DOHH2 (cell line): Measurements from ENCODE around the gene CLCN4.

Experiments used
- H3F3A ChIP-seq: fragments of 200-600 bp; sonication (generic), shearing (Covaris generic); 2 replicates; pipeline ENCODE4 v1.6.0; 2016; ENCODE audit warnings: antibody characterized with exemption, mild to moderate bottlenecking; ENCODE audit not compliant: control insufficient read depth, insufficient read depth
- H3K27ac ChIP-seq: fragments of 200-600 bp; sonication (generic); 2 replicates; pipeline ENCODE4 v1.5.1; 2014; ENCODE audit warnings: low read depth, mild to moderate bottlenecking, low read length, moderate library complexity
- H3K27me3 ChIP-seq: fragments of 200-600 bp; sonication (generic); 2 replicates; pipeline ENCODE4 v1.6.1; 2014; ENCODE audit warnings: mild to moderate bottlenecking, low read length, mixed read lengths; ENCODE audit not compliant: control insufficient read depth
- H3K36me3 ChIP-seq: fragments of 200-600 bp; sonication (generic); 2 replicates; pipeline ENCODE4 v1.6.1; 2014; ENCODE audit warnings: mild to moderate bottlenecking, low read length, moderate library complexity, mixed read lengths; ENCODE audit not compliant: control insufficient read depth
- H3K4me1 ChIP-seq: fragments of 200-600 bp; sonication (generic); 2 replicates; pipeline ENCODE4 v1.6.1; 2014; ENCODE audit warnings: mild to moderate bottlenecking, low read length, mixed read lengths; ENCODE audit not compliant: control insufficient read depth
- H3K4me2 ChIP-seq: fragments of 200-600 bp; sonication (generic); 2 replicates; pipeline ENCODE4 v1.6.0; 2014; ENCODE audit warnings: mild to moderate bottlenecking, low read length, moderate library complexity
- H3K4me3 ChIP-seq: fragments of 200-600 bp; sonication (generic); 2 replicates; pipeline ENCODE4 v1.5.1; 2014; ENCODE audit warnings: mild to moderate bottlenecking, low read length, mixed read lengths
- H3K79me2 ChIP-seq: fragments of 200-600 bp; sonication (generic); 2 replicates; pipeline ENCODE4 v1.6.1; 2014; ENCODE audit warnings: mild to moderate bottlenecking, low read length, mixed read lengths; ENCODE audit not compliant: control insufficient read depth
- H3K9me2 ChIP-seq: fragments of 200-600 bp; sonication (generic); replicated peaks from 2 replicates; pipeline ENCODE4 v1.6.1; 2014; ENCODE audit warnings: mild to moderate bottlenecking, low read length, mixed read lengths; ENCODE audit not compliant: control insufficient read depth
- H3K9me3 ChIP-seq: fragments of 200-600 bp; sonication (generic); 2 replicates; pipeline ENCODE4 v1.6.1; 2014; ENCODE audit warnings: antibody characterized with exemption, low read length, mixed read lengths; ENCODE audit not compliant: control insufficient read depth, insufficient read depth
- H4K20me1 ChIP-seq: fragments of 200-600 bp; sonication (generic); 2 replicates; pipeline ENCODE4 v1.6.0; 2014; ENCODE audit warnings: low read depth, mild to moderate bottlenecking, antibody characterized with exemption, low read length, moderate library complexity; ENCODE audit not compliant: control insufficient read depth, insufficient read depth
- CTCF ChIP-seq: fragments of 200-600 bp; sonication (generic); IDR thresholded peaks from one replicate; pipeline ENCODE4 v1.5.1; 2014; ENCODE audit warnings: antibody characterized with exemption, mild to moderate bottlenecking, low read depth, low read length; ENCODE audit not compliant: poor library complexity, severe bottlenecking
- EZH2phosphoT487 ChIP-seq: fragments of 200-600 bp; sonication (generic); IDR thresholded peaks from 2 replicates; pipeline ENCODE4 v1.6.1; 2017; ENCODE audit warnings: borderline replicate concordance, mild to moderate bottlenecking, antibody characterized with exemption, low read length, moderate library complexity, mixed read lengths

CLCN4 gene

GRCh38 chrX:10163031-10163430 lies 6.3 kb downstream of the CLCN4 start:
- Histone ChIP-seq H3K27me3 (peaks cover 16% of the 10 kb centered on the region; the same call in 1 of the 2 replicates), H3K9me2 (no peaks in the 10 kb centered on the region), H3K9me3 (no peaks in the 10 kb centered on the region), H4K20me1 (no peaks in the 10 kb centered on the region), H3F3A (no peaks in the 10 kb centered on the region), H3K79me2 (no peaks in the 10 kb centered on the region), H3K27ac (no peak overlapping the region), H3K36me3 (no peaks in the 10 kb centered on the region), H3K4me3 (no peak overlapping the region), H3K4me2 (no peak overlapping the region), H3K4me1 (peaks cover 29% of the 10 kb centered on the region)
- no peak for TF ChIP-seq CTCF
- no peak for TF ChIP-seq EZH2phosphoT487

DNA sequence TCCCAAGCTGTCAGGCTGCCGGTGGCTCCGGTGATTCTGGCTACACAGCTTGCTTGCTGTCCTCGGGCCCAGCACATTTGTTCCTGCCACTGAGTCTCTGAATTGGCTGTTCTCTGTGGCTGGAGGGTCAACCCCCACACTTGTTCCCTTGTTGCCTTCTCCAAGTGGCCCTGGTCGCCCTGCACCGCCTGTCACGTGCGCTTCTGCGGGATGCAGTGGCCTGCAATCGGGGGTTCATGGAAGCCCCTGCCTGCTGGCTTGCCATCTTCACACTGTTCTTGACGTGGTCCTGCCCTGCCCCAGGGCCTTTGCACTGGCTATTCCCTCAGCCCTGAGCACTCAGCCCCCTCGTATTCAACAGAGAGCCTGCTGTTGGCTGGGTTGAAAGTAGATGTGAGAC lies 8.1 kb downstream of the CLCN4 start:
- H3K4me3 ChIP-seq: no peak overlapping the region
- peaks cover 1% of the 10 kb centered on the region; the same call in 1 of the 2 replicates for H3K27me3 ChIP-seq
- no peaks in the 10 kb centered on the region for H3K9me3 ChIP-seq
- no peaks in the 10 kb centered on the region for H4K20me1 ChIP-seq
- no peak overlapping the region for H3K27ac ChIP-seq
- no peaks in the 10 kb centered on the region for H3K36me3 ChIP-seq
- H3F3A ChIP-seq: no peaks in the 10 kb centered on the region
- H3K4me1 ChIP-seq: peaks cover 14% of the 10 kb centered on the region
- no peaks in the 10 kb centered on the region for H3K9me2 ChIP-seq
- H3K4me2 ChIP-seq: no peak overlapping the region
- no peaks in the 10 kb centered on the region for H3K79me2 ChIP-seq
- no peak for TF ChIP-seq EZH2phosphoT487
- TF ChIP-seq CTCF: no peak

DNA sequence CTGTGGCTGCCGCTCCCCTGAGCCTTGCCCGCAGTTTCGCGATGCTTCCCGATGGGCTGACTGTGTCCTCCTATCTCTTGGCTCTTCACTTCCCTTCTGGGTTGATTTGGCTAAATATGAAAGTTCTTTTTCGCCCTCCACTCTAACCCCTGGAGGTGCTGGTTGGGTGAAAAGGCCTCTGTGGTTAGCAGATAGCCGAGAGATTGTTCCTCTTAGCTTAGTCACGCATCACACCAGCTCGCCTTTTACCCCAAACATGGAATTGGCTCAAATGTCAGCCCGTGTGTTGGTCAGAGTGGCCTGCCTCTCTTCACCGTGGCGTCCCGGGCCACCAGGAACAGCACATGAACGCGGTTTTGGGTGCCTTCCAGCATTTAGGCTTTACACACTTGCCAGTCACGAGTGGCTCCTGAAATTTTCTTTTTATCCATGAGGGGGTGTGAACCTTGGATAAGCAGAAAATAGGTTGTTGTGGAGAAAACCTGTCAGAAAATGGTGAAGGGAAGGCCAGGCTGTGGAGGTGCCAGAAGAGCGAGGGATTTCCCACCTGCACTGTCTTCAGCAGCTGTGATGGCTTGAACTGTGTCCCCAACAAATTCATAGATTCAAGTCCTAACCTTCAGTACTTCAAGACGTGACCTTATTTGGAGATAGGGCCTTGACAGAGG lies 8.9 kb downstream of the CLCN4 start:
- no peak overlapping the region for H3K27ac ChIP-seq
- no peak overlapping the region for H3K4me3 ChIP-seq
- no peaks in the 10 kb centered on the region for H3K9me2 ChIP-seq
- no peaks in the 10 kb centered on the region for H3K79me2 ChIP-seq
- no peak for TF ChIP-seq CTCF
- TF ChIP-seq EZH2phosphoT487: no peak
- H3K27me3 ChIP-seq: no peaks in the 10 kb centered on the region
- H4K20me1 ChIP-seq: no peaks in the 10 kb centered on the region
- H3F3A ChIP-seq: no peaks in the 10 kb centered on the region
- H3K4me1 ChIP-seq: peaks cover 14% of the 10 kb centered on the region
- H3K9me3 ChIP-seq: no peaks in the 10 kb centered on the region
- no peaks in the 10 kb centered on the region for H3K36me3 ChIP-seq
- H3K4me2 ChIP-seq: no peak overlapping the region
